Ishikawa (cell line): ENCODE data around the gene ACE.

Source experiments
- CEBPB ChIP-seq: IDR thresholded peaks from 2 replicates; pipeline ENCODE4 v1.6.1; 2012
- CREB1 ChIP-seq: IDR thresholded peaks from 2 replicates; pipeline ENCODE4 v1.6.1; 2012; ENCODE audit warnings: low read depth
- EGR1 ChIP-seq: IDR thresholded peaks from 2 replicates; pipeline ENCODE4 v1.6.1; 2012
- EP300 ChIP-seq: IDR thresholded peaks from 2 replicates; pipeline ENCODE4 v1.6.1; 2012; ENCODE audit warnings: borderline replicate concordance
- FOXM1 ChIP-seq: IDR thresholded peaks from 2 replicates; pipeline ENCODE4 v1.6.1; 2012; ENCODE audit warnings: low read depth, borderline replicate concordance
- MAX ChIP-seq: IDR thresholded peaks from 2 replicates; pipeline ENCODE4 v1.6.1; 2012
- NFIC ChIP-seq: IDR thresholded peaks from 2 replicates; pipeline ENCODE4 v1.6.1; 2012
- RAD21 ChIP-seq: IDR thresholded peaks from 2 replicates; pipeline ENCODE4 v1.6.1; 2012; ENCODE audit warnings: low read depth
- REST ChIP-seq: IDR thresholded peaks from 2 replicates; pipeline ENCODE4 v1.6.1; 2012; ENCODE audit warnings: low read depth, mild to moderate bottlenecking
- TAF1 ChIP-seq: IDR thresholded peaks from 2 replicates; pipeline ENCODE4 v1.6.1; 2012; ENCODE audit warnings: low read depth, mild to moderate bottlenecking
- TCF12 ChIP-seq: IDR thresholded peaks from 2 replicates; pipeline ENCODE4 v1.6.1; 2012; ENCODE audit warnings: low read depth
- TEAD4 ChIP-seq: IDR thresholded peaks from 2 replicates; pipeline ENCODE4 v1.6.1; 2012
- USF1 ChIP-seq: IDR thresholded peaks from 2 replicates; pipeline ENCODE4 v1.6.1; 2012
- YY1 ChIP-seq: IDR thresholded peaks from 2 replicates; pipeline ENCODE4 v1.6.1; 2012; ENCODE audit warnings: low read depth
- ZBTB7A ChIP-seq: IDR thresholded peaks from 2 replicates; pipeline ENCODE4 v1.6.1; 2012; ENCODE audit warnings: low read depth

Gene ACE

GRCh38 chr17:63452046-63452961 is 24.6 kb upstream of the ACE start:
- TF ChIP-seq USF1 (no peak), CEBPB (no peak), FOXM1 (no peak), MAX (no peak)

GRCh38 chr17:63452962-63453551 is 23.8 kb upstream of the ACE start:
- TF ChIP-seq ZBTB7A (no peak), YY1 (no peak), CREB1 (no peak), MAX (no peak), NFIC (no peak), REST (no peak), TEAD4 (no peak), RAD21 (no peak)

GRCh38 chr17:63454915-63455314 is 21.9 kb upstream of the ACE start:
- TF ChIP-seq FOXM1 (no peak), USF1 (no peak), CREB1 (no peak), TCF12 (no peak), NFIC (no peak), EP300 (no peak), CEBPB (no peak), MAX (no peak), TEAD4 (no peak)

GRCh38 chr17:63455417-63455816 is 21.4 kb upstream of the ACE start:
- TF ChIP-seq MAX (no peak), NFIC (no peak), CREB1 (no peak), ZBTB7A (no peak), TAF1 (no peak), REST (no peak), FOXM1 (no peak), TEAD4 (no peak), RAD21 (no peak), TCF12 (no peak), EGR1 (no peak), USF1 (no peak), YY1 (no peak), CEBPB (no peak), EP300 (no peak)

- TF ChIP-seq CEBPB (no peak), YY1 (no peak), NFIC (no peak), TAF1 (no peak), EGR1 (no peak)
These were observed 18.4 kb upstream of the ACE start for GRCh38 chr17:63458478-63458877.
